SW480 (cell line): Measurements from ENCODE around the gene GMDS.
A peak's percentile ranks its signal among the peaks of the same experiment; 100 is the strongest.

Experiments
- DNase-seq: peaks from one replicate; pipeline ENCODE4 v3.0.0-alpha.2; 2016; ENCODE audit warnings: low spot score

The GMDS gene

DNA sequence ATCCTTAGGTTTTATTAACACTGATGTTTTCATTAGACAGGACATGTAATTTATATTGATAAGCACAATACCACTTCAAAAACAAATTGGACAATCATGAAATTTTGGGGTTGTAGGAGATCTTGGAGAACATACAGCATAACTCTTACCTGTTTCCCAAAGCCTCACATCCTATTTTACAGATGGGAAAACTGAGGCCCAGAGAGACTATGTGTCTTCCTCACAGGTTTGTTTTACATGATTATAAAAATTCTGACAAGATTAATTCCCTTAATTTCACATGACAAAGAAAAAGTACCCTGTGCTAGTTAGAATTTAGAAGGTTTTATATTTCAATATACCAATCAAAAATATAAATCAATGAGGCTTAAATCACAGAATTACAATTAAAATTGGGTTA, 145.5 kb downstream of the GMDS start:
- DNase-seq, result no peak

DNA sequence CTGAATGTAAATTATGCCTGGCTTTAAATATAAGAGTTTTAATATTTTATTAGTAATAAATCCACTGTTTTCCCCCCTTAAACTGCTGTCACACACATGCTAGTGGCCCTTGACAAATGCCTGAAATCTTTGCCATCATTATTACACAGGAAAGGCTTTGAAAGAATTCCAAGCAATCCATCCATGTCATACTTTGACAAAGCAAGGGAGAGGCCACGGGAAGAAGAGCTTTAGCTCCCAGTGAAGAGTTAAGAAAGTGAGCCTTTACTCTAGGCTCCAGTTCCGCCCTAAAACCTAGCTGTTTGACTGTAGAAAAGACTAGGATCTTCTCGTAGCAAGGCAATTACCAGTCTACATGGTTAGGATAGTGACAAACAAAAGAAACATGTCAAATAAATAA, 147.9 kb downstream of the GMDS start:
- no peak for DNase-seq

DNA sequence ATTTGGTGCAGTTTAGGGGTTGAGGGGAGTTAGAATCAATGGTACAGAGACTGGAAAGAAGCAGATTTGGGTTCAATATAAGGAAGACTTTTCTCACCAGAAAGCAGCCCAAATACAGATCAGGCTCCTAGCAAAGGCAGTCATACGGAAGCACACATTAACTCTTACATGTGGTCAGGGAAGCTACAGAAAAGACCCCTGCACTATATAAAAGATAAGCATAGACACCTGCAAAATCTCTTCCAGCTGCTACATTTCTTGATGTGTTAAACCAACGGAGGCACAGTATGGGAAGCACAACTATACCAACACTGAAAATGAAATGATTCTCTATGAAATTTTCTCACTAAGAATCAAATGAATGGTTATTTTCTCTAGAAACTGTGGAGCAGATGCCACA, 150.8 kb downstream of the GMDS start:
- DNase-seq, result no peak

DNA sequence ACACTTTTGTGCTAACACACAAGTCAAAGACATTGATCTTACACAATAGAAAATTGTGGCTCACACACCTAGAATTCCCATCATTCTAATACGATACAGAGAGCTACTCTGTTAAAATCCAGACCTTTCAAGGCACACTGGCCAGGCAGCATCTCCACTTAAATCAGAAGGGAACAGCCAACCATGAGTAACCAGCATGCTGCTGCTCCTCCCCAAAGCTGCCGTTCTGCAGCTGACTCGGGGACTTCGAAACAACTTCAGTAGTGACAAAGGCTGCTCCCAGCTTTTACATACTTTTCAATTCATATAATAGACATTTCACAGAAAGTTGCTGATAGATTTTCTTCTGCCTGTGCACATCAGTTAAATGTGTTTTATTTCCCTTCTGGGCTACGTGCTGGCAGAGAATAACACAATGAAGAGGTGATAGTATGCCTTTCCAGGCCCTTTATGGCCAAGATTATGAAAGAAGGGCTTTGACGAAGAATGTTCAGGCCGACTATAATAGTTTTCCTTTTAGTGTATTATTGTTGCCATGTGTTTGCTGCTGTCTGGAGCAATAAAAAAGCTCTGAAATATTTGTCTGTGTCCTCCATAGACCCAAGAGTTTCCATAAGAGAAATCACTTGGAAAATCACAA, 159.0 kb downstream of the GMDS start:
- no peak for DNase-seq

DNA sequence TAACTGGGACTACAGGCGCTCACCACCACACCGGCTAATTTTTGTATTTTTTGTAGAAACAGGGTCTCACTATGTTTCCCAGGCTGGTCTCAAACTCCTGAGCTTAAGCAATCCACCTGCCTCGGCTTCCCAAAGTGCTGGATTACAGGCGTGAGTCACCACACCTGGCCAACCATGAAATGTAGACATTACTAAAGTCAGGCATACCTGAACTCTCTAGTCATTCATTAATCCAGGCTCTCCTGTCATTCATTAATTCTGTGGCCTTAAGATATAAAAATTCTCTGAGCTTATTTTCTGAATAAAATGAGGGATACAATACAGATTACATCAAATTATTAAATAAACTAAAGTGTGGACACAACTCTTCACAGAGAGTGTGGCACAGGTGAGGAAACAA, 159.7 kb downstream of the GMDS start:
- DNase-seq, result no peak

DNA sequence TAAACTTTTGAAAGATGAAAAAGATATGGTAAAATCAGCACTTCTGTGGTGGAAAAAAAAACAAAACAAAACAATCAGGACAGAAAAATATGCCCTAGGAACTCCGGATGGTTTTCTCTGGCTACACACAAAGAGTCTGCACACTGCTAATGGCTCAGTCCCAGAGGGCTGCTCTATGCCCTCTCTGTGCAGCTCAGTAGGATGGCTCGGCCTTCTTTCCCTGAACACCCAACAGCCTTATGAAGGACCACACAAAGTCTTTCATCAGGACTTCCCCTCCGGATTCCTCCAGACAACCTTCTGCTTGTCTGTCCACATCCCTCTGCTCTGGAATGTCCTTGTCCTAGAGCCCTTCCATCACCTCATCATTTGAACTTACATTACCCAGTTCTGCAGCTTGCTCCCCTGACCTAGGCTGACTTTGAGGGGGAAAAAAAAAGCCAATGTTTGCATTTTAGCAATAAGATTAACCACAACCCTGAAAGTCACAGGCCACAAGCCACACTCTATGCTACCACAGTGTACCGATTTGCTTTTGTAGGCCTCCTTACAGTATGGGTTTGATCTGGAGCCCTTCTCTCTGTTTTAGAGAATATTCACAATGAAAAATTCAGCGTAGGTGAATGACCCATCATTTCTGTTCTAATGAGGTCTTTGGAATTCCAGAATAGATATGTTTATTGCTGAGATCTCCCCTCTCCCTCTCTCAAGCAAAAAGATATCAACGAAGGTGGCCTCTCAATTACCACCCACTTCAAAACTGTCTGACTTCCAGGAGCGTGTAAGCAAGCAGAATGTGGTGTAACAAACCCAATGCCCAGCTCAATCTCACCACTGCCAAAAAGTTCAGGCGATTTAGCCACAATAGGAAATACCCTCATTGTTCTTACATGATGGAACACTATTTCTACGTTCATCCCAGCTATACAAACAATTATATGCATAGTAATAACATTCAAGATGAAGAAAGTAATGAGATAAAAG, 164.0 kb downstream of the GMDS start:
- DNase-seq, result no peak

DNA sequence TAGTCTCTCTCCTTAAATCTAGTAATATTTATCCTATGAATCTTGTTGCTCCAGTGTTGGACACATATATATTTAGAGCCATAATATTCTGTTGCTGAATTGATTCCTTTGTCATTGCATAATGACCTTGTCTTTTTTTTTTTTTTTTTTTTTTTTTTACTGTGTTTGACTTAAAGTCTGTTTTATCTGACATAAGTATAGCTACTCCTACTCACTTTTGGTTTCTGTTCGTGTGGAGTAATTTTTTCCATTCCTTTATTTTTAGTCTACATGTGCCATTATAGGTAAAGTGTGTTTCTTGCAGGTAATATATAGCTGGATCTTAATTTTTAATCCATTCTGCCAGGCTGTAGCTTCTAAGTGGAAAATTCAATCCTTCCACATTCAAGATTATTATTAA, 166.5 kb downstream of the GMDS start:
- DNase-seq, result no peak

DNA sequence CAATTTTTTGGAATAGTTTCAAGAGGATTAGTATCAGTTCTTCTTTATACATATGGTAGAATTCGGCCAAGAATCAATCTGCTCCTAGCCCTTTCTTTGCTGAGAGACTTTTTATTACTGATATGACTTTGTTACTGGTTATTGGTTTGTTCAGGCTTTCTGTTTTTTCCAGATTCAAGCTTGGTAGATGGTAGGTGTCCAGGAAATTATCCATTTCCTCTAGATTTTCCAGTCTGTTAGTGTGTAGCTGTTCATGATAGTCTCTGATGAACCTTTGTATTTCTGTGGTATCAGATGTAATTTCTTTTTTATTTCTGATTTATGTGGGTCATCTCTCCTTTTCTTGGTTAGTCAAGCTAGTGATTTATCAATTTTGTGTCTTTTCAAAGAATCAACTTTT, 167.6 kb downstream of the GMDS start:
- DNase-seq, result no peak

DNA sequence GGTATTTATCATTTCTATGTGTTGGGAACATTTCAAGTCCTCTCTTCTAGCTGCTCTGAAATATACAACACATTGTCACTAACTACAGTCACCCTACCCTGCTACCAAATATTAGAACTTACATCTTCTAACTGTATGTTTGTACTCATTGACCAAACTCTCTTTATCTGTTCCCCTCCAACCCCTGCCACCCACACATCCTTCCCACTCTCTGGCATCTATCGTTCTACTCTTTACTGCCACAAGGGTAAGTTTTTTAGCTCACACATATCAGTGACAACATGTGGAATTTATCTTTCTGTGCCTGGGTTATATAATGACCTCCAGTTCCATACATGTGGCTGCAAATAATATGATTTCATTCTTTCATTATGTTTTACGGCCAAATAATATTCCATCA, 171.9 kb downstream of the GMDS start:
- no peak for DNase-seq

DNA sequence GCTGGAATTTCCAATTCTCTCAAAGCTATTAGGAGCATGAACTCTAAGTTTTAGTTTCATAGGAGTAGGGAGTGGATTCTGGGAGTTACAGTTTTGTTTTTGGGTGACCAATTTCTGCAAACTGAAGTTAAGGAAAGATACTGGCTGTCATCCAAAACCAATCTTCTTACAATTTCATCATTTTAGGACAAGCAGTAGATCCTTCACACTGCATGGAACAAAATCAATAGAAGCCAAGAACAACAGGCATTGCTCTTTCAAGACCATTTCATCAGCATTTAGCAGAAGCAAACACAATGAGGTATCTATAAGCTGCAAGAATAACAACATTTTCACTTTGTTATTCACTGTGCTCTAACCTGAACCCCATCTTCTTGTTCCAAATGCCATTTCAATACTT, 173.0 kb downstream of the GMDS start:
- DNase-seq, result no peak

DNA sequence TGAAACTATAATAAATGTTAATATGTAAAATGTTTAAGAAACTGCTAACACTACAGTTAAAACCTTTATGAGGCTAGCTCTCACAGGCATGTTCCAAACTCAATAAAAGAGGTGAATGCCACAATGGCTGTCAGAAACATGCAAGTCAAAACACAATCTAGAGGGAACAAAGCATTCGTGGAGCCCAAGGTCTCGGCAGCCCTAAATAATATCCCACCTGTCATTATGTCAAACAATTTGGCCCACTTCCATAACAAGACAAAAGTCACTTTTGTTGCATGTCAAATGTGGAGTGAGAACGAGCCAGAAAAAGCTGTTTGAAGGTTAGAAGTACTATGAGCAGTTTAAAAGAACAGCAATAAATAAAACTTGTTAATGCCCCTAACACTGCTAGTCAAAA, 181.9 kb downstream of the GMDS start:
- no peak for DNase-seq

DNA sequence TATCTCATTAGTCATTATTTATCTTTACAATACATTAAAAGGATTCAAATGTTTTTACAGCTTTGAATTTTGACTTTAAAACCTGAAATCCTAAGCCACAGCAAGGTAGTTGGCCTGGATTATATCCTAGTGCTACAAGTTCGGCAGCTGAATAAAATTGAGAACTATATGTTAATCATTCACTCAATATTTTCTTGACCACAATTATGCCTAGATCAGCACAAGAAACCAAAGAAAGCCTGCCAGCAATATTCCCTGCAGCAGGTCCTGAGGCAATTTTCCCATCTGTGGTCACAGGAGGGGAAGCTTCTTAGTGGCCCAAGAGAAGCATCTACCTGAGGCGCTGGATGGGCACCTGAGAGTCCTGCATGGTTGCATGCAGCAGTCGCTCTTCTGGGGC, 183.5 kb downstream of the GMDS start:
- DNase-seq, result no peak

DNA sequence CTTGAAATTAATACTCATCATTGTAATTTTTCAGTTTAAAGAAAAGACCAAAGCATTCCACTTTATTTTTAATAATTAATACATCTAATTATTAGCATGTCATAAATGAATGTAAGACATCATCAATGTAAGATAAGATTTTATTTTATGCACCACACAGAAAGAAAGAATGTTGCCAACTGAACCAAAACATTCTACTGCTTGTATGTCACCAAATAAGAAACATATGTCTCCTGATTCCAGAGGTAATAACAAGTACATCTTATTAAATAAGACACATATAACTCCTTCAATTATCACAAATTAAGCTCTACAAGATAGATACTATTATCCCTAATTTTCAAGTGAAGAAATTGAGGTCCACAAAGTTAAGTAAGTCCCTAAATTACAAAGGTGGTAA, 189.5 kb downstream of the GMDS start:
- no peak for DNase-seq

DNA sequence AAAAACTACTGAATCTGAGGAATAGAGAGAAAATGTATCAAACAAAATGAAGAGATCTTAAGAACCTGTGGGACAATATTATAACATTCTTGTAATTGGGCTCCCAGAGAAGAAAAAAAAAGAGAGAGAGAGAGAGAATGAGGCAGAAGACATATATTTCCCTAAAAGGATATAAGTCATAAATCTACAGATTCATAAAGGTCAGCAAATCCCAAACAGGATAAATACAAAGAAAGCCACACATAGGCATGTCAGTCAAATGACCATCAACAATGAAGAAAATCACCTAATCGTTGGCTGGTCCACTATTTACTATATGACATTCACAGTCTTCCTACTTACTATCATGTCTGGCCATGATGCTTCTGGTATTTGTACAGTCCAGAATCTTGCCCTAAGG, 190.3 kb downstream of the GMDS start:
- DNase-seq, result no peak

DNA sequence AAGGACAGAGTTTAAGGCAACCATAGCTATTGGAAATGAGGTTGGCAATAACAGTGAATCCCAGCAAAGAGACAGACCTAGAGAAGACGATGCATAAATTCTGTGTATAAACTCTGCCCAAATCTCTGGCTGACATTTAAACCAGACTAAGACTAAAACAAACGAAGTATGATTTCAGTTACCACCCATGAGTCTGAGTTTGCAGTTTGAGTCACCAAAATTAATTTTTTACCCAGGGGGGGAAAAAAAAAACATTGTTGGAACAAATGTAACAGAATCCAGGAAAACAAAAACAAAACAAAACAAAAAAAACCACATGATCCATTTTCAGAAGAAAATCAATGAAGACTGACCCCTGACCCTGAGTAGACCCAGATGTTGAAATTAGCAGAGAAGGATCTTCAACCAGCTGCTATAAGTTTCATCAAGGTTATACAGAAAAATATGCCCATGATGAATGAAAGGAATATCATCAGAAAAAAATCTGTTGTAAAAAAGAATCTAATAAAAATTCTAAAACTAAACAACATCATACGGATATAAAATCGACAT, 190.8 kb downstream of the GMDS start:
- DNase-seq, result no peak

DNA sequence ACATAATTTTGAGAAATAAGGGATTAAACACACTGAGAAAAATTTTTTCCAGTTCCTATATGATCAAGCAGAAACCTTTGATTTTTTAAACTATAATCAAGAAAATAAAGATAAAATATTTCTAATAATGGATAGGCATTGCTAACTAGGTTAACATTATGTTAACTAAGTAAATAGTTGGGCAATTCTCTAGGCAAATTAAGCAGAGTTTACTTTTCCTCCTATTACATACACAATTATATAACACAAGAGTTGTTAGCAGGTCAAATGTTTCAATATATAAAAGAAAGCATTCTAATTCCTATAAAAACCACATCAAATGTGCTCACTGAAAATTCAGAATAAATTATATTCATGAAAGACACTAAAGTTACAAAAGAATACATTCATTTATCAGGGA, 191.7 kb downstream of the GMDS start:
- DNase-seq, result no peak

DNA sequence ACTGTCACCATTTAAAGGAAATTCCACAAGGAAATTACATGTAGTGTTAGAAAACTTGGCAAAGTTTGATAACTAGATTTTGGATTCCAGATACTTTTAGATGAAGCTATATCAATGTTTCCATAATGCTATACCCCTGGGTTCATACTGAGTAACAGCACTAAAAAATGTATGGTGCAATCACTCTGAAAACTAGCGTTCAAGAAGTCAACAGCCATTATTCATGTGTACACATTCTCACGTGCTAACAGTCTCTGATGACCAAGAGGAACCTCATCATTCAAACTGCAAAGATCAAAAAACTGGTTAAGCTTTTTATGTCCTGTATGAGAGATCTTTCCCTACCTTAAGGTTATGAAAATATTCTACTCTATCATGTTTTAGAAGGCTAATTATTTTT, 197.6 kb downstream of the GMDS start:
- DNase-seq, result no peak

DNA sequence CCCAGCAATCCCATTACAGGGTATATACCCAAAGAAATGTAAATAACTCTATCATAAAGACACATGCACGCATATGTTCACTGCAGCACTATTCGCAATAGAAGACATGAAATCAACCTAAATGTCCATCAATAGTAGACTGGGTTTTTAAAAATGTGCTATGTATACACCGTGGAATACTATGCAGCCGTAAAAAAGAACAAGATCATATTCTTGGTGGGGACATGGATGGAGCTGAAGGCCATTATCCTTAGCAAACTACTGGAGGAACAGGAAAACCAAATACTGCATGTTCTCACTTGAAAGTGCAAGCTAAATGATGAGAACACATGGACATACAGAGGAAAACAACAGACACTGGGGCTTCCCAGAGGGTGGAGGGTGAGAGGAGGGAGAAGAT, 201.2 kb downstream of the GMDS start:
- DNase-seq, result no peak

DNA sequence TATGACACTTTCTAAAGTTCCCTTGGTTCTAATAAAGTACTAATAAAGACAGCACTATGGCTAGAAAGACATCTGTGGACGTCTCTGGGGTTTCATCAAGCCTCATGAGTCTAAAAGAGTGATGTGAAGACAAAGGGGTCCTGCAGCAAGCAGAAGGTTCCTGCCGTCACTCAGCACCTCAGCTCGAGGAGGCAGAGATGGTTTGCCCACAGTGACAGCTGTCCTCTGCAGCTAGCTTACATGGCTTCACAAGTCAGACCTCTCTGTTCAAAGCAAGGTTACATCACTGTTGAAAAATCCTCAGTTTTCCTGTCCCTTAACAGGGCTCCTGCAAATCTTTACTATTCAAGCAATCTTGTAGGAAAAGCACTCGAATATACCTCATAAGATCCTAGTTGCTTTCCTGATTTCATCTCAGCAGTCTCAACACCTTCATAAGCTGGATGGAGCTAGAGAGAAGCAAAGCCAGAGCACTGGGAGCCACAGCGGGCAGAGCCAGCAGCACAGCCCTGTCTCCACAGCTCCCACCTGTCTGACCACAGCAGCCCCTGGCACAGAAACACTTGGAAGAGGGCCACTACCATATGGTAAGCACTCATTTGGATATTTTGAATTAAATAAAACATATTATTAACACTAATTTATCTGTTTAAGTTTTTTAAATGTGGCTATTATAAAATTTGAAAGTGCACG, 202.3 kb downstream of the GMDS start:
- DNase-seq, result no peak

DNA sequence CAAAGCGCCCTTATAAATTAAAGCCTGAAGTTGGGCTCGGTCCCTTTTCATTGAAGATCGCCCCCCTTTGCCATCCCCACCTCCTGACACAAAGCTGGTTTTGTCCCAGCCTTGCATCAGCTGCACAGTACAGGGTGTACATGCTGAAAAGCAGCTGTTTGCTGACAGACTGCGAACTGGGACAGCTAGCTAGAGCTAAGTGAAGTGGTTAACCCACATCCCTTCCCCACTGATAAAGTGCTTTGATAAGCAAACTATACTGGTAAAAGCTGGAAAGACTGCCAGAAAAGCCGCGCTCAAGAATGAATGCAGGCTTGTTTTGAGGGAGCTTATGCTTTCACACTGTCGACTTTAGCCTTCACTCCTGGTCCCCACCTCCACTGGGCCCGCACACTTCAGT, 207.3 kb downstream of the GMDS start:
- DNase-seq, result peak; percentile 26

DNA sequence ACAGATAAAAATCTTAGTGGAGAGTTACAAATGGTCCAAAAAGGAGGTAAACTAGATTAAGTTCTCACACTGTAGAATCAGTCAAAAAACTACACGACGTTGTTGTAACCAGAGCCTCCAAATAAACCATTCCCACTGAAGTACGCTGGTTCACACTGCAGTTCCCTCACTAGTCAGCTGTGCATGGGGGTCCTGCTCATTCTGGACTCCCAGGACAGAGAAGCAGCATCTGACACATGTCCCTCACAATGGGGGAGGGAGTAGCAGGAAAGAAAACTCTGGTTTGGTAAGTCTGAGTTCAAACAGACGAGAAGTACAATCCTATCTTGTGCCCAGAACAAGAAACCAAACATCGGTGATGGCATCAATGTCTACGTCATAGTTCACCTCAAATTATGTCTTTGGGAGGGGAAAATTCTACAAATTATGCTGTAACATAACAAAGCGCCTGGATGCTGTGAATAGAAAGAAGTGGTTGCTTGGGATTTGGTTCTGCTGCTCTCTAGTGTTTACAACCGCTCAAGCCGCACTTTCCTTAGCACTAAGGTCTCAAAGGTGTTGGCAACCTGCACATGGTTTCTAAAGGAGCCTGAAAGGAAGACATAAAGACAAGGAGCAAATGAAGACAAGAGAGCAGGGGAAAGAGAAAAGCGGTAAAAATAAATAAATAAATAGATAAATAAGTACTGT, 208.0 kb downstream of the GMDS start:
- DNase-seq, result no peak

DNA sequence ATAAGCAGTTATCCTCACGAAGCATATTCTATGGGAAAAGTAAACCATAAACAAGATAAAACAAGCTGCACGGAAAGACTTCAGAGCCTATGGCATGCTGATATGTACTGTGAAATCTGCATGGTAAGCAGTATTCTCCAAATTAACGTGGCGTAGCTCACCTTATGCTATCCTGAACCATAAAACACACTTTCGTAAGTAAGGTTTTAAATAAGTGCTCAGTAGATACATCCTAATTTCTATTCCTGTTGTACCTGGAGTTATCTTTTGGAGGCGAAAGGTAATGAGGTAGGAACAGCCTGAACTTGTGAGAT, 208.7 kb downstream of the GMDS start:
- no peak for DNase-seq
